Fibroblast of gingiva (primary cell): ENCODE measurements around the gene MYH10.

ENCODE experiments used
- DNase-seq: peaks from one replicate; pipeline ENCODE4 v3.0.0-alpha.2; 2011; ENCODE audit warnings: low read depth

The MYH10 gene

GRCh38 chr17:8444494-8444893, 186.0 kb downstream of the MYH10 start:
- DNase-seq: no peak

- DNase-seq: no peak
Measured at GRCh38 chr17:8443756-8444155, 186.8 kb downstream of the MYH10 start.

GRCh38 chr17:8442310-8442709, 188.2 kb downstream of the MYH10 start:
- DNase-seq: no peak

- DNase-seq: no peak
Measured at GRCh38 chr17:8441690-8442089, 188.8 kb downstream of the MYH10 start.

GRCh38 chr17:8439681-8440080, 190.8 kb downstream of the MYH10 start:
- no peak for DNase-seq

- DNase-seq: no peak
Measured at GRCh38 chr17:8438441-8438840, 192.1 kb downstream of the MYH10 start.

- no peak for DNase-seq
Measured at GRCh38 chr17:8436844-8437171, 193.7 kb downstream of the MYH10 start.

- peak; percentile 72 for DNase-seq
Measured at GRCh38 chr17:8436169-8436843, 194.2 kb downstream of the MYH10 start.

GRCh38 chr17:8435245-8436168, 195.0 kb downstream of the MYH10 start, which contains the start of gene NDEL1:
Gene NDEL1 (plus strand): TSS chr17:8435884. CDS start chr17:8444272, 8,388 bp downstream.
- DNase-seq: peak; percentile 98

- DNase-seq: peak; percentile 52
Measured at GRCh38 chr17:8430966-8431365, 199.6 kb downstream of the MYH10 start.

- no peak for DNase-seq
Measured at GRCh38 chr17:8426802-8427201, 203.7 kb downstream of the MYH10 start.

GRCh38 chr17:8426094-8426720, 204.3 kb downstream of the MYH10 start:
- no peak for DNase-seq
